KMS-11 (cell line): ENCODE data around the gene AGAP6.
A peak's percentile ranks its signal among the peaks of the same experiment; 100 is the strongest.
"Not testable (repeated sequence)": the region's sequence is repeated elsewhere in the genome, so short reads cannot be mapped to it uniquely, and the experiment has no call there.

ENCODE experiments used
- H2AFZ ChIP-seq: fragments of 200-600 bp; sonication (generic); 2 replicates; pipeline ENCODE4 v1.6.1; 2016; ENCODE audit warnings: antibody characterized with exemption, mixed run types, low read depth
- H3K27ac ChIP-seq: fragments of 200-600 bp; sonication (generic); 2 replicates; pipeline ENCODE4 v1.6.1; 2016; ENCODE audit warnings: mild to moderate bottlenecking, mixed run types
- H3K27me3 ChIP-seq: fragments of 200-600 bp; sonication (generic); 2 replicates; pipeline ENCODE4 v1.6.1; 2017; ENCODE audit warnings: mild to moderate bottlenecking, low read depth, mixed run types, moderate library complexity; ENCODE audit not compliant: insufficient read depth
- H3K36me3 ChIP-seq: fragments of 200-600 bp; sonication (generic); 2 replicates; pipeline ENCODE4 v1.6.1; 2017; ENCODE audit warnings: mild to moderate bottlenecking, mixed run types; ENCODE audit not compliant: insufficient read depth
- H3K4me1 ChIP-seq: fragments of 200-600 bp; sonication (generic); 2 replicates; pipeline ENCODE4 v1.6.1; 2016; ENCODE audit warnings: mild to moderate bottlenecking, low read depth, mixed run types; ENCODE audit not compliant: poor library complexity, severe bottlenecking
- H3K4me2 ChIP-seq: fragments of 200-600 bp; sonication (generic); 2 replicates; pipeline ENCODE4 v1.7.0; 2016; ENCODE audit warnings: mild to moderate bottlenecking, mixed run types
- H3K4me3 ChIP-seq: fragments of 200-600 bp; sonication (generic); IDR thresholded peaks from 2 replicates; pipeline ENCODE4 v1.6.1; 2017; ENCODE audit warnings: low read depth, low read length, mixed read lengths; ENCODE audit not compliant: insufficient read depth
- H3K79me2 ChIP-seq: fragments of 200-600 bp; sonication (generic); 2 replicates; pipeline ENCODE4 v1.6.1; 2016; ENCODE audit warnings: low read depth, mixed run types; ENCODE audit not compliant: insufficient read depth
- H3K9ac ChIP-seq: fragments of 200-600 bp; sonication (generic); 2 replicates; pipeline ENCODE4 v1.6.1; 2016; ENCODE audit warnings: mild to moderate bottlenecking, mixed run types
- H4K20me1 ChIP-seq: fragments of 200-600 bp; sonication (generic); 2 replicates; pipeline ENCODE4 v1.6.1; 2016; ENCODE audit warnings: mild to moderate bottlenecking, mixed run types; ENCODE audit not compliant: insufficient read depth
- CTCF ChIP-seq: fragments of 200-600 bp; sonication (generic); conservative IDR thresholded peaks from 2 replicates; pipeline ENCODE4 v1.6.1; 2017; ENCODE audit warnings: low read depth, mild to moderate bottlenecking, antibody characterized with exemption, low read length, moderate library complexity, mixed read lengths

AGAP6 gene

GRCh38 chr10:50044941-50045664 is 56.9 kb downstream of the AGAP6 start:
- Histone ChIP-seq H3K4me3 (no peak overlapping the region), H3K79me2 (no peaks in the 10 kb centered on the region), H3K9ac (no peak overlapping the region), H3K36me3 (no peaks in the 10 kb centered on the region), H3K27ac (no peak overlapping the region), H3K27me3 (no peaks in the 10 kb centered on the region), H2AFZ (no peak overlapping the region), H3K4me1 (no peaks in the 10 kb centered on the region), H3K4me2 (no peak overlapping the region), H4K20me1 (no peaks in the 10 kb centered on the region)
- no peak for TF ChIP-seq CTCF

- not testable (repeated sequence) for H3K4me1 ChIP-seq
These were observed 58.3 kb downstream of the AGAP6 start for GRCh38 chr10:50046457-50046856.

DNA sequence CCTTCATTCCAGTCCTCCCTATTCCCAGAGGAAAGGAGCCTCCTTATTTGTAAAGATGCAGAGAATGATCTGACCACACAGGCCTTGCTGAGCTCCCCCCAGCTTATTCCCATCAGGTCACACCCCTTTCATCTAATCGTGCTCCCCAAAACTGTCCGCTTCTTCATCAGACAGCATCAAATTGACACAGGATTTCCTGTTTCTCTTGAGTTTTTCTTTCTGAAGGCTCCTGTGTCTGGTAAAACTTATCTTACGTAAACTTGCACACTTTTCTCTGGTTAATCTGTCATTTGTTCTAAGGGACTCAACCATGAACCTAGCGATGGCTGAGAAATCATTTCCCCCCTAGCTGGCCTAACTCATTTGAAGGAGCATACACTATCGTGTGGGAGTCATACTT is 59.4 kb downstream of the AGAP6 start:
- not testable (repeated sequence) for H3K4me2 ChIP-seq, H3K4me1 ChIP-seq, H3K36me3 ChIP-seq, H3K27ac ChIP-seq, H4K20me1 ChIP-seq, H3K79me2 ChIP-seq, H3K9ac ChIP-seq, H3K27me3 ChIP-seq, H2AFZ ChIP-seq, H3K4me3 ChIP-seq

More at GRCh38 chr10:50046457-50046856, 58.3 kb downstream of the AGAP6 start:
- H3K27ac ChIP-seq, H3K9ac ChIP-seq, H4K20me1 ChIP-seq, H2AFZ ChIP-seq, H3K79me2 ChIP-seq, H3K4me3 ChIP-seq, H3K4me2 ChIP-seq, H3K27me3 ChIP-seq, H3K36me3 ChIP-seq: not testable (repeated sequence)

DNA sequence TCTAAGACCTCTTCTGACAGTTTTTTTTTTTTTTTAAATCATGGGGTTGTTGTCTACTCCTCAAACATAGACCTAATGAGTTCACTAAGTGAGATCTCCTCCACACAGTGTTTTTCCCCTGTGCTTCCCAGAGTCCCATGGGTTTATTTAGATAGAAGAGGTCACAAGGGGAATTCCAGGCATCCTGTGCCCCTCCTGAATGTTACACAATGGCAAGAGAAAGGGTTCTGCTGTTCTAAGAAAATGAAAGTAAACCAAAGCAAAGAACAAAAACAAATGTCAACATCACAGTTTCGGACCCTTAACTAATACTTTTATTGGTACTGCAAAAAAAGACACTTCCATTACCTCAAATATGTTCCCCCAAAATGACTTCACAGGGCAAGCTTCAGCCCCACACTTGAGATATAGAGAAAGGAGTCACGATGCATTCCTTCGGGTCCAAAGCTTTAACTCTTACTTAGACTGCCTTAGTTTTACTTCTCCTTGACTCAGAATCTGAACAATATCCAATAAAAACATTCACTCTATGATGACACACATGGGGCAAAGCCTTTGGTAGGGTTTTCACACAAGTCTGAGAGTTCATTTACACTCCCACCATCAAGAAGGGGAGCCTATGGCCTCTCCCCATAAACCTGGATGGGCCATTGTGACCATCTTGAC is 63.9 kb downstream of the AGAP6 start:
- H3K4me3 ChIP-seq, H3K79me2 ChIP-seq, H3K9ac ChIP-seq, H3K27ac ChIP-seq, H3K36me3 ChIP-seq, H3K27me3 ChIP-seq, H3K4me1 ChIP-seq, H2AFZ ChIP-seq, H4K20me1 ChIP-seq: not testable (repeated sequence)
- H3K4me2 ChIP-seq, result peak overlapping the region; percentile 41; the same call in 1 of the 2 replicates

DNA sequence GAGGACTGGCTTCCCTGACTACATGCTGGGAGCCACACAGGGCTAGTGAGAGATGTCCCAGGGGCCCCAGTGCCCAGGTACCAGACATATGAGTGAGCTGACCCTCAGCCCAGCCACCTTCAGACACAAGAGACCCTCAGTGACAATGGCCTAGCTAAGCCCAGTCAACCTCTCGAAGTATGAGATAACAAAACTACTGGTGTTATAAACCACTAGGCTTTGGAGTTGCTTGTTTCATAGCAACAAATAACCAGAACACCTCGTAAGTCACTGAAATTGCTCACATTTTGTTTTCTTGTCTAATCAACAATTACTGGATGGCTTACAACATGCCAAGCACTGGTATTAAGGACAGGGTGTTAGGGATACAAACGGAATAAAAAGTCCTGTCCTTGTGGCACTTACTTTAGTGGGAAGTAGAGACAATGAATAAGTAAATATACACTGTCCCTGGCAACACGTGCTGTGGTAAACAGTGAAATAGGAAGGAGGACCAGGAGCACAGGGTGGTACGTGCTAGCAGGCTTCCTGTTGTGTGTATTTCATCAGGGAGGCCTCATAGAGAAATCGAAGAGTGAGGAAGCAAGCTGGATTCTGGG is 64.7 kb downstream of the AGAP6 start:
- not testable (repeated sequence) for H3K4me3 ChIP-seq, H3K79me2 ChIP-seq, H3K27ac ChIP-seq, H3K4me1 ChIP-seq, H3K9ac ChIP-seq, H2AFZ ChIP-seq, H3K27me3 ChIP-seq, H3K4me2 ChIP-seq, H3K36me3 ChIP-seq, H4K20me1 ChIP-seq

- not testable (repeated sequence) for H3K79me2 ChIP-seq, H3K4me2 ChIP-seq
These were observed 67.5 kb downstream of the AGAP6 start for GRCh38 chr10:50055494-50056292.

DNA sequence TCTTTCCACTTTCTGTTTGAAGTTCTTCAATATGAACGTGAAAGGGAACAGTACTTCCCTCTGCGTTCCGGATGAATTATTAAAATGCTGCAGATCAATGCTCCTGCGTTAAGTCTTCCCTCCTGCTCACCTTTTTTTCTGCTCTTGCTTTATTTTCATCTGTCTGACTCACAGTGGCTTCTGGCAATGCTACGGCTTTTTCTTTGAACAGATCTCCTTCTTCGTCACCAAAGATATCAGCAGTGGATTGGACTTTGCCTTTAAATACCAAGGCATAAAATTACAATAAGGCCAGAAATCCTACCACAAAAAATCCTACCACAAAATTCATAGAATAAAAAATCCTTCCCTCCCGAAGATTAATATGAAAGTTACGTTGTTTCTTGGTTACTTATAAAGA is 68.4 kb downstream of the AGAP6 start:
- H3K4me1 ChIP-seq, H4K20me1 ChIP-seq, H3K9ac ChIP-seq, H2AFZ ChIP-seq, H3K27ac ChIP-seq, H3K4me3 ChIP-seq, H3K4me2 ChIP-seq, H3K36me3 ChIP-seq, H3K27me3 ChIP-seq, H3K79me2 ChIP-seq: not testable (repeated sequence)

More at GRCh38 chr10:50055494-50056292, 67.5 kb downstream of the AGAP6 start:
- H4K20me1 ChIP-seq, H3K4me3 ChIP-seq, H3K27ac ChIP-seq, H3K9ac ChIP-seq, H3K36me3 ChIP-seq, H2AFZ ChIP-seq, H3K4me1 ChIP-seq, H3K27me3 ChIP-seq: not testable (repeated sequence)

DNA sequence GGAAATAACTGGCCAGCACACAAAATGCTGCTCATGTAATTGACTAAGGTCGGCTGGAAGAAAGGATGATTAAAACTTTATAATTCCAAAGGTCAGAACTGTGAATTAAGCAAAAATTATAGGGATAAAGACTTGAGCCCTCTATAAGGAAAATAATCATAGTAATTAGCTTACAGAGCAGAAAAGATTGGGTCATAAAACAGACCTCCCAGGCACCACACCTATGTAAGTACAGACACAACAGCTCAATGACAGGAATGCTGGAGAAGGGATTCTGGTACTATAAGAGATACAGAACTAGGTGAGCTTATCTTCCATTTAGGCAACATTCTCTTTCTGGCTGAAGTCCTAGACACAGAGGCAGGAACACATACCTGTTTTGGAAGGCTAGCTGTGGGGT is 70.5 kb downstream of the AGAP6 start:
- not testable (repeated sequence) for H3K4me1 ChIP-seq, H3K9ac ChIP-seq, H3K27me3 ChIP-seq, H4K20me1 ChIP-seq, H3K36me3 ChIP-seq, H3K79me2 ChIP-seq, H3K27ac ChIP-seq, H3K4me2 ChIP-seq, H3K4me3 ChIP-seq, H2AFZ ChIP-seq

GRCh38 chr10:50059946-50060345 is 71.7 kb downstream of the AGAP6 start:
- H3K36me3 ChIP-seq, H3K27ac ChIP-seq, H3K79me2 ChIP-seq, H4K20me1 ChIP-seq, H3K27me3 ChIP-seq, H3K4me1 ChIP-seq, H3K9ac ChIP-seq, H2AFZ ChIP-seq, H3K4me3 ChIP-seq, H3K4me2 ChIP-seq: not testable (repeated sequence)
